ENCODE results near the gene CNN3.

Gene CNN3

DNA sequence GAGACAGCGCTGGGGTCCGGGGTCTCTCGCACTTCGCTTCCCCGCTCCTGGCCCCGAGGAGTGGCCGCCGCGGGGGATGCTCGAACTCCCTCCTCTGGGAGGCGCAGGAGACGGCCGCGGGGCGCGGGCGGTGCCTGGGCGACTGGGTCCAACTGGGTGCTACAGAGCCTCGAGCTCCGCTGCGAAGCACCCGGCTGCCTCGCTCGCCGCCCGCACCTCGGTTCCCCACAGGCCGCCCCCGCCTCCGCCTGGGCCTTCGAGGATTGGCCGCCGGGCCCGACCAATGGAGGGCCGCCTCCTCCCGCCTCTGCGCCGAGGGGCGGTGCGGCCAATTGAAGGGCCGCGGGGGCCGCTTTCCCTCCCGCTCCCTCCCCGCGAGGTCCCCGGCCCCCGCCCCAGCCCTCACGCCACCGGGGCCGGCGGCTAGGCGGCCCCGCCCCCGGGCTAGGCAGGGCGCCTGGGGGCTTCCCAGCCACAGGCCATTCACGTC is at the start of gene CNN3:
TSS of gene CNN3 (minus strand) at position 196 of the 490 bp plus-strand sequence. CDS start 216 bp downstream, outside the sequence.
- DNase-seq (ENCODE audit: low read depth) = peak; percentile 42

DNA sequence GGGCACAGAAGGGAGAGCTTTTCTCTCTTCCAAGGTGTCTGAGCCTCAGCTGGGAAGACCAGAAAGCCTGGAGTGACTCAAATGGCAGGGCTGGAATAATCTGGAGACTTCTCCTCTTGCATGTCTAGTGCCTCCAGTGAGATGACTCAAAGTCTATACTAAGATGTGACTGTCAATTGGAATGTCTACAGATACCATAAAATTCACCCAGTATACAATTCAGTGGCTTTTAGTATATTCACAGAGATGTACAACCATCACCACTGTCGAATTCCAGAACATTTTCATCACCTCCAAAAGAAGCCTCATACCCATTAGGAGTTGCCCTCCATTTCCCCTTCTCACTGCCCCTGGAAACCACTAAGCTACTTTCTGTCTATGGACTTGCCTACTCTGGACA is 47.9 kb upstream of the CNN3 start:
- DNase-seq (ENCODE audit: low read depth) = no peak

DNA sequence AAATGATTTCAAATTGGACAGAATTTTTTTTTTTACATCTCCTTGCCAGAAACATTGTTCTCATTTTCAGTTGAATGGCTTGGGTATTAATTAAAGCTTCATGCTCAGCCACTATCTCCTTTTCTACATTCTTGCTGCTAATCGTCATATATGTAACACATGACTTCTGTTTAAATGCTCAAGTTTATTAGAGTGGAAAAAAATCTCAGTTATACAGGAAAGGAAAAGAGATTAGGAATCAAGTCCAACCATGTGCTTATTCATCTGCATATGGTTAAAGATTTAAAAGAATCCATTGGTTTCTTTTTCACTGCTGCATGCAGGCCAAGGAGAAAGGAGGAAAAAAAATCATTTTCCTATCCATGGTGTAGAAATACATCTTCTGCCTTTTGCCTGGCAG is 47.3 kb upstream of the CNN3 start:
- DNase-seq (ENCODE audit: low read depth) = no peak

DNA sequence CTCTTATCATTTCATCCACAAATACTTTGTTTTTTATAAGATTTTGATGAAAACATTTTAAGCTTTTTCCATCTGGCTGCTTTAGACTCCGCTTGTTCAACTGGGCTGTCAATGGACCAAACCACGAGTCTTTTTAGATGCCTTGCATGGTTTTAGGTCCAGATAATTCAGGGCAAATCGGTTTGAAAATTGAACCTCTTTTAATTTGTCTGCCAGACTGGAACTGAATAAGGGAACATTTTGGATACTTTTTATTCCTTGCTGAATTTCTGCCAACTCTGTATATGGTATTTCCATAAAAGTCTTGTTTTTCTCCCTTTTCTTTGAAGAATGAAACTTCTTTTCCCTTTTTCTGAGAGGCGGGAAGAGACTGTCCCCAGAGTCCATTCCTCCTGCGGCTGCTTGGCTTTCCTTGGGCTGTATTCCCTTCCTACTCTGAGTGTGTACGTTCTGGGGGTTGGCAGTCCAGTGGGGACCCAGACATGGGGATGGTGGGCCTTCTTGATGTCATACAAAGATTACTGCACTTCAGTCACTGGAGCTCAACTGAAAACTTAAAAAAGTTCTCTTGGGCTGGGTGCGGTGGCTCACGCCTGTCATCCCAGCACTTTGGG is 46.5 kb upstream of the CNN3 start:
- DNase-seq (ENCODE audit: low read depth) = no peak

DNA sequence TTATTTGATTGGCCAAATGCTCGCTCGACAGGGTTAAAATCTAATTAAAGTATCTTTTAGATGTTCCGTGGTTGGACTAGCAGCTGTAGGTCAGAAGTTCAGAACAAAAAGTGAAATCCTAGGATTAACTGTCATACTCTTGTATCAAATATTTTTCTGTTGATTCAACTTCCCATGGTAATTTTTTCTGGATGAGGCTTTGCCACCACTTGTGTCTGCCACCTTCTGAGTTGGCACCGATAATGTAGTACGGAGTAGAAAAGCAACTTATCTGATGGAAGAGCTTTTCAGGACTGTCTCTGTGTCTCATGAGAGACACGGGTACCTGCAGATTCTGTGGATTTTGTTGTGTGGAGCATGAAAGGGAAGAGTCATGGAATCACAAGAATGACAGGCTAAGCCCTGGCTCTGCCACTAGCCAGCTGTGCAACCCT is 44.6 kb upstream of the CNN3 start:
- DNase-seq (ENCODE audit: low read depth) = no peak

DNA sequence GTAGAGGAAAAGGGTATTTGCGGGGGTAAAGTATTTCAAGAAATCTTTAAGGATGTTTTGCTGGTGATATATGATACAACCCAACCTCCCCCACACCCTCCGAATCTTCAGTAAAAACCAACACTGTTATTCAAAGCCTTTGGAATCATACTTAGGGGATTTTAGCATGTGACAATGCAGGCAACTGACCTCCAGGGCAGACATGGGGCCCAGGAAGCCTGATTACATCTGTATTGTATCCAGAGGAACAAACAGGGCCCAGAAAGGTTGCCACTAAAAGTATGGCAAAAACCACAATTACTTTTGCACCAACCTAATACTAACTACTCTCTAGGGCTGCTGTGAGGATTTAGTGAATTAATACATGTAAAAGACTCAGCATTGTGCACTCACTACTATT is 43.9 kb upstream of the CNN3 start:
- DNase-seq (ENCODE audit: low read depth) = no peak

DNA sequence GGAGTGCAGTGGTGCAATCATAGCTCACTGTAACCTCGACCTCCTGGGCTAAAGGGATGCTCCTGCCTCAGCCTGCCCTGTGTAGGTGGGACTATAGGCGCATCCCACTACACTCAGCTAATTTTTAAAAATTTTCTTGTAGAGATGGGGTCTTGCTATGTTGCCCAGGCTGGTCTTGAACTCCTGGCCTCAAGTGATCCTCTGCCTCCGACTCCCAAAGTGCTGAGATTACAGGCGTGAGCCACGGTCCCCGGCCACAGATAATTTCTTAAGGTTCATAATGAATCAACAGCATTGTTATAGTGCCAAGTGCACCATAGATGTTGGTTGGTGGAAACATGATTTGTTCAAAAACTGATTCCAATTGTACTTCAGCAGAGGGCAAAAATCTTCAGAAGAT is 42.2 kb upstream of the CNN3 start:
- DNase-seq (ENCODE audit: low read depth) = no peak

DNA sequence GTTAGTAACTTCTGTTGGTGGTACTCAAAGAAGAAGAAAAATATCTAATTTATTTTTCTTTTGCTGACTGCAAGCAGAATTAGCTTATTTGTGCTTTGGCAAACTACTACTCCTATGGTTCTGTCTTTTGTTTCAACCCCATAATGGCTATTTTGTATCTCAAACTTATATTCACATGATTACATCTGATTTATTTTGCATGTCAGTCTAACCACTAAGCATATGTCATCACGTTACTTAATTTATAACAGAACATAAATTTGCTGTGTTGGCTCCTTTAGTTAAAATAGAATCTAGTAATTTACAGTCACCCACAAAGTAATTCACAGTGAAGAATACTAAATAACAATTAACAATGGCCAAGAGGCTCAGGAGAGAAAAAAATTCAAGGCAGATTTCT is 39.1 kb upstream of the CNN3 start:
- DNase-seq (ENCODE audit: low read depth) = no peak

DNA sequence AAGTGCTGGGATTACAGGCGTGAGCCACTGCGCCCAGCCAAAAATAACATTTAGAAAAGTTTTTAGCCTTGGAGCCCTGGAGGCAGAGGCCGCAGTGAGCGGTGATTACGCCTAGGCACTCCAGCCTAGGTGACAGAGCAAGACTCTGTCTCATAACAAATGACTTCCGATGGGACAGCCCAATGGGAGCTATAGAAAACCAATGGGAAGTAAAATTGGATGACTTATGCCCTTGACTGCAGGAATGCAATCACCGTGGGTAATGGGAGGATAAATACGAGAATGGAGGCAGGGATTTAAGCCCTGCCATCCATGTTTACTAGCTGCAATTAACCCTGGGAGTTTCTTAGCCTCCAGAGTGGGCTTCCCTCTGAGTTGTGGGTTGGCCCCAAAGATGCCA is 37.0 kb upstream of the CNN3 start:
- no peak for DNase-seq (ENCODE audit: low read depth)

DNA sequence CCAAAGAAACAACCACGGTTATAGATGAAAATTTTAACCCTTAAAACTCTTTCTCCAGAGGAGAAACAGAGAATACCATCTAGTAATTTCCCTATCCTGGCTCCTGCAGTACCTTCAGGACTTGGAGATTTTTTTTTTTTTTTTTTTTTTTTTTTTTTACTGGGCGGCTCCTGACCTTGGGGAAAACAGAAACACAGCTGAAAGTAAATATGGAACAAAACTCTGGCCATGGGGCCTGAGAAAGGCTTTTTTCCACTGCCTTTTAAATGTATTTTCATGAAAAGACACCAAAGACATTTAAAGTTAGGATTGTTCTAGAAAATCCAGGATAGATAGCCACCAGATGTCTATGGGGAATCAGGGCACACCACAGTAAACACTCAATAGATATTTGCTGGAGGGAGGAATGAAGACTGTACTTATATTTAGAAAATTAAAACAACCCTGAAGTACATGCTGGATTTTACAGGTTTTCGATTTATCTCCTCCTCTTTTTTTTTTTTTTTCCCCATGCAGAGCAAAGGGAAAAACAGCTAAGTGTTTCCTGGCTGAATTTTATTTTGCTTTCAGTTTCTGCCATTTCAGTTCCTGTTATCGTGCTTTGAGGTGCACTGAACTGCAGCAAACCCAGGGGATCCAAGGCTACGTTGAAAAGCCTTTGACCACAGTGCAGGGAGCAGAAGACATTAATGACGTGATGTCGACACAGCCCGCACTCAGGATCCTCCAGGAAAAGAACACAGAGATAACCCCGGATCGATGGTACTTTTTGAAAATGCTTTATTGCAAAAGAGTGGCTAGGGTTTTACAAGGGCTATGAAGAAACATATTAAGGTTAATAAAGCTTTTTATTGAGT is 35.7 kb upstream of the CNN3 start:
- DNase-seq (ENCODE audit: low read depth) = no peak

DNA sequence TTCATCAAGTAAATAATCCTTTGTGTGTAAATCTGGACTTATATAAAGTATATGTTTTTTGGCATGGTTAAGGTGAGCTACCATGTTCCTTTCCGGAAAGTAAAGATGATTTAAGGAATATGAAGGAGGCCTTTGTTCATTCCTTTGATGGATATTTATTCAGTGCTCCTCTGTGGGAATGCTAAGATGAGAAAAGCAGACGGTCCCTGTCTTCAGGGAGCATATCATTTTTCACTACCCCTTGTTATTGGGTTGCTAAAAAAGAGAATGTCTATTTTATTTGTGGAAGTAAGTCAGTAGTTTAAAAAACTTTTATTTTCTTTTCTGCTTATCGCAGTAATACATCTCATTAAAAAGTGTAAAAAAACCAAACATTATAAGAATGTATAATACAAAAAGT is 35.1 kb upstream of the CNN3 start:
- no peak for DNase-seq (ENCODE audit: low read depth)

DNA sequence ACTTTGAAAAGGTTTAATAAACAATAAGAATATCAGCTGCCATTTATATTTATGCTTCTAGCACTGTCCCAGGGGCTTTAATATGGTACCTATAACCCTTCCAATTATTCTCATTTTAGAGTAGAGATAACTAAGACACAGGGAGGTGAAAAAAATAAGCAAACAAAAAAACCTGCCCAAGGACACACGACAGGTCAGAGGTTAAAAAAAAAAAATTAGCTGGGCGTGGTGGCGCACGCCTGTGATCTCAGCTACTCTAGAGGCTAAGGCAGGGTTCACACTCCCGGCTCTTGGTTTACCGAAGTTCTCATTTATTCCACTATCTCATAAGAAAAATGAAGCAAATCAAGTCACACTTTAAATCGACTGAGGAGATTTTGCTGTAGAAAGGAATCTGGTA is 34.7 kb upstream of the CNN3 start:
- DNase-seq (ENCODE audit: low read depth) = no peak

DNA sequence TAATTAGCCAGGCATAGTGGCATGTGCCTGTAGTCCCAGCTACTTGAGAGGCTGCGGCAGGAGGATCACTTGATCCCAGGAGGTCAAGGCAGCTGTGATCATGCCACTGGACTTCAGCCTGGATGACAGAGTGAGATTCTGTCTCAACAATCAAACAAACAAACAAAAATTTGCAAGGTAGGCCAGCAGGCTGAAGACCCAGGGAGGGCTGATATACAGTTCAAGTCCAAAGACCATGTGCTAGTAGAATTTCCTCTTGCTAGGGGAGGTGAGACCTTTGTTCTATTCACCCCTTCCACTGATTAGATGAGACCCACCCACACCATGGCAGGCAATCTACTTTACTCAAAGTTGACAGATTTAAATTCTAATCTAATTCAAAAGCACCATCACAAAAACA is 31.2 kb upstream of the CNN3 start:
- DNase-seq (ENCODE audit: low read depth) = no peak

DNA sequence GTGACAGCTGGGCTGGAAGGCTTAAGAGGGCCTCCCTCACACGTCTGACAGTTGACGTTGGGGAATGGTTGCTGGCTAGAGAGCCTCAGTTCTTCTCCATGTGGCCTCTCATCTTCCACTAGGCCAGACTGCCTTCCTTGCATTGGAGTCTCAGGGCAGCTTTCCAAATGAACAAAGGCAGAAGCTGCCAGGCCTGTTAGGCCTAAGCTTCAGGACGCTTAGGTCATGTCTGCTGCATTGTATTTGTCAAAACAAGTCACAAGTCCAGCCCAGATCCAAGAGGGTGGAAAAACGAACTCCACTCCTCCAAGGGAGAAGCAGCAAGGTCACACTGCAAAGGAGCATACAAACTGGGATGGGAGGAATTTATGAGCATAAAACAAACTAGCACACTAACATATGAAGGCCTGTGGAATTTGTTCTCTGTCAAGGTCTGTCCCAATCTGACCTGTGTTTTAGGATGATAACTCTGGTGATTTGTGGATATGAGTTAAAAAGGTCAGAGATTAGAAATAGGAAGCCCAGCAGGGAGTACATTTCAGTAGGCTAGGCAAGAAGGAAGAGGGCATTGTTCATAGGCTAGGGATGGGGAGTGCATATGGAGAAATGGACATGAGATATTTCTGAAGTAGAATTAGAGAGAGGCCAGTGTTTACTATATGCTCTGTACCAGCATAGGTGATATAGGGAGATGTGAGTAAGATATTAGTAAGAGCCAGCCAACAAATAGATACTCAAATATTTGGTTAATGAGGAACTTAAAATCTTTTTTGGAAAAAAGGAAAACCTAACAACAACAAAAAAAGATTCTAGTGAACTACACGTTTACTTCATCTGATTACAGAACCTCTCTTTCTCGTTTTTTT is 29.1 kb upstream of the CNN3 start:
- DNase-seq (ENCODE audit: low read depth) = no peak

DNA sequence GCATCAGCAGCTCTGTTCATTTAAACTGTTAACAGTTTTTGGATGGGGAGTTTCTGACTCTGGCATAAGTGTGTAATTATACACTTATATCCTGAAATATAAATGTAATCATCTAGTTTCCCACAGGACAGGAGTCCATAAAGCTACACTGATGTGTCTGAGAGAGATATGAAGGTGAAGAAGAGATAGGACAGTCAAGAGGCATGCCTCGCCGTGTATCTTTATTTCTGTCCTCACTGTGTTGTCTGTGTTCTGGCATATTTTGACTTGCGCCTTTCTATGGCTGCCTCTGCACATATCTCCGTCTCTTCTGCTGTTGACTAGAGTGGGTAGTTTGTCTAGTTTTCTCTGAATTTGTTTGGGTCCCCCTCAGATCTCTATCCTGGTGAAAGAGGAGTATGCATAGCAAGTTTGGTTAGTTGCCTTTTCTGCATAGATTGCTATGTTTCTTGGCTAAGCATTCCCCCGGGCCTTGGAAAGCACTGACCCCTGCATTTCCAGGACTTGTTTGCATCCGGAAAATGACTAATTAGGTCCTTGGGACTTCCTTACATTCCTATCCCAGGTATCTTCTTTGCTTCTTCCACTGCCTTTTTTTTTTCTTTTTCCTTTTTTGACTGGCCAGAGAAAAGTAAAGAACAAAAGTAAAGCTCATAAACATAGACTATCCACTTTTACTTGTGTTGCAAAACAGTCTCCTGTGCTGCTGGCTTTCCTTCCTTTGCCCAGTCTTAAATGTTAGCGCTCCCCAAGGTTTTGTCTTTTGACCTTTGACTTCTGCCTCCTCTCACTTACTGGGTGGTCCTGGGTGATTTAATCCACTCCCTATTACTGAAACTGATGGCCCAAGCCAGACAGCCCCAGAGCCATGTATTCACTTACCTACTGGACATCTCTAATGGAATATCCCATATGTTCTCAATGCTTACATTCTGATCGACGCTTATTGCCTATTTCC is 27.6 kb upstream of the CNN3 start:
- DNase-seq (ENCODE audit: low read depth) = no peak

DNA sequence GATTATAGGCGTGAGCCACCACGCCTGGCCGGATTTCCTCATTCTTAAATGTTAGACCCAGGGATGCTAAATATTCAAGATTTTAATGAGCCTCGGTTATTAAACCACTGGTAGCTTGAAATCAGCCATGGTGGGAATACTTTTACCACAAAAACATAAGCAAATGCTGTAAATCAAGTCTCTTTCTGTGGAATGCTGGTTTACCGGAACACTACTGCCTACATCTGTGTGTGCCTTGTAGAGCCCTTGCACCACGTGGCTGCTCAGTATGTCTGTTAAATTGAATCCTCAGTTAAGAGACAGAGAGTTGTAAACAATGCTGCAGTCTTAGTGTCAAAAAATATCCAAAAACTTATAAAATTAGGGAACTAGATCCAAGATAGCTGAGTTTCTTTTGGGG is 26.8 kb upstream of the CNN3 start:
- DNase-seq (ENCODE audit: low read depth) = no peak

DNA sequence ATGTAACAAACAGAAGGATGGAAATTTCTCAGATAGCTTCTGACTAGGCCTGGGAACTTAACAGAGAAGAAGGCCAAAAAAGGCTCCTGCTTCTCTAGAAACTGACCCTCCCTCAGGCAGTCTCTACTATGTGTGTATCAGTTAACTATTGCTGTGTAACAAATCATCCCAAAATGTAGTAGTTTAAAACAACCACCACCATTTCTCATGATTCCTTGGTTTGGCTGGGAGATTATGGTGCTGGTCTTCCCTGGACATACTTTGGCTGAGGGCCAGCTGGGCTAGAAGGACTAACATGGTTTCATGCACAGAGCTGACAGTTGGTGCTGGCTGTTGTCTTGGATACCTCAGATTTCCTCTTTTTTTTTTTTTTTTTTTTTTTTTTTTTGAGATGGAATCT is 26.2 kb upstream of the CNN3 start:
- DNase-seq (ENCODE audit: low read depth) = no peak

DNA sequence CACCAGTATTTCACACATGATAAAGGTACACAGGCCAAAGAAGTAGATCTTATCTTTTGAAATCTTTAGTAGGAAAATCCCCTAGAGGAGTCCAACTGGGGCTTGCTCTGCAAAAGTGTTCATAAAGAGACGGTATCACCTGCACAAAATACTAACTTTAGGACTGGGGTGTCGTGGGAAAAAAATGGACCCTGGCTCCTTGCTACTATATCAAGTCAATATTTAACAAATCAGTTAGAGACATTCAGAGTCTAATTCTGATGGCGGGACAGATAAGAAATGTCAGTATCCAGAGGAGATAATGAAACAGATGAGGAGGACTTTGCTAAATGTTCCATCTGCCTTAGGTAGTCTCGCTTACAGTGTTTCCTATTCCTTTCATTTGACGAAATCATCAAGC is 25.6 kb upstream of the CNN3 start:
- no peak for DNase-seq (ENCODE audit: low read depth)

DNA sequence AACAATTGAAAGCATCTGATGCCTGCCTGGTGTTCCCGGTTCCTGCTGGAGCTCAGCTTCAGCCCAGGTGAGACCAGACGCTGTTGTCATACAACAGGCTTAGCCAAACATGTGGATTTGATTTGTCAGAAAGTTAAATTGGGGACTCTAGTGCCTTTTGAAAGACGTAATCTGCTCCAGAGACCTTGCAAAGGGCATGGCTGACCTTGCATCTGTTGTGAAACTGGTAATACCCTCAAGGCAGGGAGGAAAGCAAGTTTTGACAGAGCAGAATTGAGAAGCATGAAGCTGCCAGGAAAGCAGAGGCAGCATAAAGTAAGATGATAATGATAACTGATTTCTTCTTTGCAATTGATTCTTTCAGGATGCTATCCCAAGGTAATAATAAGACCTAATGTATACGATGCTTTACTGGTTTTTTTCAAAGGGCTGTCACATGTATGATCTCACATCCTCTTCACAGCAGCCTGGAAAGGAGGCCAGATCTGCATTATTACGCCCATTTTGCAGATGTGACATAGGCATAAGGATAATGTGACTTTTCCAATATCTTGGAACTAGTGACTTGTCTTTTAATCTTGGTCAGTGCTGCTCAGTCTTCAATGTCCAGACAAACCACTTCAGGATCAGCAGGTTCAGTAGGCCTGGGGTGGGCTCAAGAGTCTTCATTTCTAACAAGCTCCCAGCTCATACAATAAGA is 24.7 kb upstream of the CNN3 start:
- no peak for DNase-seq (ENCODE audit: low read depth)

DNA sequence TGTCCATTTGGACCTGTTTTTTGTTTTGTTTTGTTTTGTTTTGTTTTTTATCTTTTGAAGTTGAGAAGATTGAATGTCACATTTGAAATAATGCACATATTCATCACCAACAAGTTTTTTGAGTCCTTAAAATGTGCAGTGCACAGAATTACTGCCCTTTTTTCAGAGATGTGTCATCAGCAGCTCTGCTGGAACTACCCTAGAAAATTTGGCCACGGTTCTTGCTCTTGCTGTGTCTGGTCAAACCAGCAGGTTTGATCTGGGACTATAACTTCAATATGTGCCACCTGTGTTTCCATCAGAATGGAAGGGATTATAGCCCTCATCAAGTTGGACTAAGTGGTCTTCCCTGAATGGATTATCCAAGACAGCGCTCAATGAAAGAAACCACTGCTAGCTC is 24.1 kb upstream of the CNN3 start:
- DNase-seq (ENCODE audit: low read depth) = no peak

Data from stimulated activated CD8-positive, alpha-beta memory T cell treated with anti-CD3 and anti-CD28 coated beads, Interleukin-12 subunit alpha, Interleukin-12 subunit beta, amount 100 ng/mL, for 1 hour (primary cell).